ENCODE measurements around the gene RSKR. TPM values are rescaled to one million over a fixed set of nuclear protein-coding genes. Genes with fewer than 3 reads are reported as not detected.

Gene RSKR
- total and polyA plus RNA-seq, 9 of the 15 experiments (the other 6 are each of a cell fraction or from before 2014, with no cell fraction given), result 1.4 to 42.3 (median 16.2) TPM

DNA sequence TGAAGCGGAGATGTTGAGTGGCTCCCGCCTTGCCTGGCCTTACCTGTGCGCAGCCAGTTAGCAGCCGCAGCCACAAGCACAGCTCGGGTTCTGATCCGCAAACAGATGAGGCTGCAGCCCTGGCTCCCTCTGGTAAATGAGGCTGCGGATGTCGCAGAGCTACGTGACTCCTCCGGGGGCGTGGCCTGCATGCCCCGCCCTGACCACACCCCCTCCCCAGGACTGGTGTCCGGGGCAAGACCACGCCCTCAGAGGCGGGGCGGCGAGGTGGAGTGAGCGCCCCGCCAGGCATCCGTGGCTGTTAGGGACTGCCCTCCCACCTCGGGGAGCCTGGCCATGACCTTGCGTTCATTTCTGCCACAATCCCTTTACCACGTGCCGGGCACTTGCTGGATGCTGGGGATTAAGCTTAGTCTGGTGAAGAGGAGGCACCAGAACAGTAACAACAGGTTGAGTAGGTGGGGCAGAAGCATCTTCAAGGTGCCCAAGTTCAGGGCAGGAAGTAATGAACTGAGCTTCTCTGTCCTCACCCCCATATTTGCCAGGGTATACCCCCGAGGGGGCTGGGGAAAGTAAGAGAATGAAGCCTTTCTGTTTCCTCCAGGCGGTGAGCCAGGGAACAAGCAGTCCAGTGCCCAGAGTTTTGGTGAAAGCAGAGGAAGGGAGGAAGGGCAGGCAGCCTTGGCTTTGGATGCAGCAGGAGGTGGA is 37.1 kb downstream of the RSKR start, which contains the start of gene ALDOC:
TSS of gene ALDOC (minus strand) at position 138 of the 708 bp plus-strand sequence. CDS start 1,363 bp downstream, outside the sequence.
- no peaks in the 10 kb centered on the region for H3K9me3 ChIP-seq (replicated peaks; ENCODE audit: control insufficient read depth, insufficient read depth, low read depth, low read length)
- in situ Hi-C loops (cut with MboI), result loop anchor here (5.0 kb wide), 1 partner anchor 360 kb away; no protein-coding TSS in a partner anchor
- WGBS (ENCODE audit: insufficient coverage, low coverage, missing lambda C conversion rate), result 2% methylated on average over 24 of the region's 26 CpGs
- peak within 1 kb of the TSS; percentile 91 for H3K27ac ChIP-seq (ENCODE audit: extremely low read depth, low read depth, low read length)
- intact Hi-C loops (cut with micrococcal nuclease), result no loop called here
- ATAC-seq (peak; percentile 97), FAIRE-seq (peak; percentile 96), DNase-seq (ENCODE audit: extremely low read depth in 1 of 4, low spot score in 3 of 4) (peak; percentile 100)
- H3K4me1 ChIP-seq (replicated peaks in 1 of 2; ENCODE audit: control insufficient read depth in 2 of 2, insufficient read depth in 2 of 2, low read length in 2 of 2), result peaks cover 30 to 32% of the 10 kb centered on the region in 2 experiments
- POLR2A ChIA-PET, result interaction anchor here (0.6 to 16.7 kb wide), 19 partner anchors 8 to 1014 kb away, joined by 3 to 274 read pairs (median 4); partner anchors contain the start of genes FLOT2, RPL23A and SPAG5
- H3K4me3 ChIP-seq, result peak within 1 kb of the TSS; percentile 44
- peak within 1 kb of the TSS; percentile 70 to 85 for H3K9ac ChIP-seq (ENCODE audit: insufficient read depth in 1 of 2, low read depth in 2 of 2, low read length in 2 of 2)
- H4K20me1 ChIP-seq (replicated peaks; ENCODE audit: control insufficient read depth, insufficient read depth, low read length), result 0 out of 2 replicates have a peak, but pooled peaks cover 10% of the 10 kb centered on the region
- CTCF ChIA-PET (ENCODE audit: low intra/inter-chr PET ratio), result interaction anchor here (0.6 kb wide), 1 partner anchor 56 kb away, joined by 3 read pairs; no protein-coding TSS in a partner anchor
- peak within 1 kb of the TSS; percentile 82 for H3K4me2 ChIP-seq (ENCODE audit: insufficient read depth, low read length)
- H3K79me2 ChIP-seq (ENCODE audit: control insufficient read depth, insufficient read depth, low read length), result peaks cover 23% of the 10 kb centered on the region
- peaks cover 18% of the 10 kb centered on the region for H3K9me1 ChIP-seq (ENCODE audit: control insufficient read depth, insufficient read depth, low read length)
- H3K27me3 ChIP-seq (ENCODE audit: control insufficient read depth in 2 of 2, insufficient read depth in 2 of 2, low read length in 2 of 2), result no peaks in the 10 kb centered on the region
- peak within 1 kb of the TSS; percentile 86 for H2AFZ ChIP-seq (ENCODE audit: low read depth, low read length)
- TSS peak; percentile 81 for BruUV-seq (replicated peaks)
- peaks cover 74% of the 10 kb centered on the region for H3K36me3 ChIP-seq (ENCODE audit: control insufficient read depth, insufficient read depth, low read length)
- TF ChIP-seq NRF1 (conservative IDR thresholded peaks at IDR 0.05 in 1 of 2, IDR thresholded peaks at IDR 0.05 in 1 of 2), result peak; percentile 79 to 84
- TF ChIP-seq, protein P1, sequence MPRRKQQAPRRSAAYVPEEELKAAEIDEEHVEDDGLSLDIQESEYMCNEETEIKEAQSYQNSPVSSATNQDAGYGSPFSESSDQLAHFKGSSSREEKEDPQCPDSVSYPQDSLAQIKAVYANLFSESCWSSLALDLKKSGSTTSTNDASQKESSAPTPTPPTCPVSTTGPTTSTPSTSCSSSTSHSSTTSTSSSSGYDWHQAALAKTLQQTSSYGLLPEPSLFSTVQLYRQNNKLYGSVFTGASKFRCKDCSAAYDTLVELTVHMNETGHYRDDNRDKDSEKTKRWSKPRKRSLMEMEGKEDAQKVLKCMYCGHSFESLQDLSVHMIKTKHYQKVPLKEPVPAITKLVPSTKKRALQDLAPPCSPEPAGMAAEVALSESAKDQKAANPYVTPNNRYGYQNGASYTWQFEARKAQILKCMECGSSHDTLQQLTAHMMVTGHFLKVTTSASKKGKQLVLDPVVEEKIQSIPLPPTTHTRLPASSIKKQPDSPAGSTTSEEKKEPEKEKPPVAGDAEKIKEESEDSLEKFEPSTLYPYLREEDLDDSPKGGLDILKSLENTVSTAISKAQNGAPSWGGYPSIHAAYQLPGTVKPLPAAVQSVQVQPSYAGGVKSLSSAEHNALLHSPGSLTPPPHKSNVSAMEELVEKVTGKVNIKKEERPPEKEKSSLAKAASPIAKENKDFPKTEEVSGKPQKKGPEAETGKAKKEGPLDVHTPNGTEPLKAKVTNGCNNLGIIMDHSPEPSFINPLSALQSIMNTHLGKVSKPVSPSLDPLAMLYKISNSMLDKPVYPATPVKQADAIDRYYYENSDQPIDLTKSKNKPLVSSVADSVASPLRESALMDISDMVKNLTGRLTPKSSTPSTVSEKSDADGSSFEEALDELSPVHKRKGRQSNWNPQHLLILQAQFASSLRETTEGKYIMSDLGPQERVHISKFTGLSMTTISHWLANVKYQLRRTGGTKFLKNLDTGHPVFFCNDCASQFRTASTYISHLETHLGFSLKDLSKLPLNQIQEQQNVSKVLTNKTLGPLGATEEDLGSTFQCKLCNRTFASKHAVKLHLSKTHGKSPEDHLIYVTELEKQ (CRISPR knock-in tag; IDR thresholded peaks at IDR 0.05), result no peak
- peak; percentile 96 for TF ChIP-seq SUPT5H (IDR thresholded peaks at IDR 0.05)
- TF ChIP-seq, protein P2, sequence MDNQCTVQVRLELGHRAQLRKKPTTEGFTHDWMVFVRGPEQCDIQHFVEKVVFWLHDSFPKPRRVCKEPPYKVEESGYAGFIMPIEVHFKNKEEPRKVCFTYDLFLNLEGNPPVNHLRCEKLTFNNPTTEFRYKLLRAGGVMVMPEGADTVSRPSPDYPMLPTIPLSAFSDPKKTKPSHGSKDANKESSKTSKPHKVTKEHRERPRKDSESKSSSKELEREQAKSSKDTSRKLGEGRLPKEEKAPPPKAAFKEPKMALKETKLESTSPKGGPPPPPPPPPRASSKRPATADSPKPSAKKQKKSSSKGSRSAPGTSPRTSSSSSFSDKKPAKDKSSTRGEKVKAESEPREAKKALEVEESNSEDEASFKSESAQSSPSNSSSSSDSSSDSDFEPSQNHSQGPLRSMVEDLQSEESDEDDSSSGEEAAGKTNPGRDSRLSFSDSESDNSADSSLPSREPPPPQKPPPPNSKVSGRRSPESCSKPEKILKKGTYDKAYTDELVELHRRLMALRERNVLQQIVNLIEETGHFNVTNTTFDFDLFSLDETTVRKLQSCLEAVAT (IDR thresholded peaks at IDR 0.05), result peak in 1 of 2 experiments; percentile 32; a peak in 1 of 4 replicates
- no peak for TF ChIP-seq TAF15 (IDR thresholded peaks at IDR 0.05; ENCODE audit: low read depth, low read length)
- TF ChIP-seq, protein P3, sequence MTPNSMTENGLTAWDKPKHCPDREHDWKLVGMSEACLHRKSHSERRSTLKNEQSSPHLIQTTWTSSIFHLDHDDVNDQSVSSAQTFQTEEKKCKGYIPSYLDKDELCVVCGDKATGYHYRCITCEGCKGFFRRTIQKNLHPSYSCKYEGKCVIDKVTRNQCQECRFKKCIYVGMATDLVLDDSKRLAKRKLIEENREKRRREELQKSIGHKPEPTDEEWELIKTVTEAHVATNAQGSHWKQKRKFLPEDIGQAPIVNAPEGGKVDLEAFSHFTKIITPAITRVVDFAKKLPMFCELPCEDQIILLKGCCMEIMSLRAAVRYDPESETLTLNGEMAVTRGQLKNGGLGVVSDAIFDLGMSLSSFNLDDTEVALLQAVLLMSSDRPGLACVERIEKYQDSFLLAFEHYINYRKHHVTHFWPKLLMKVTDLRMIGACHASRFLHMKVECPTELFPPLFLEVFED (CRISPR knock-in tag; conservative IDR thresholded peaks at IDR 0.05), result peak; percentile 7; the same call in 1 of the 2 replicates
- peak; percentile 88 for TF ChIP-seq RBFOX2 (IDR thresholded peaks at IDR 0.05; ENCODE audit: low read depth, low read length)
- TF ChIP-seq POLR2G (IDR thresholded peaks at IDR 0.05; ENCODE audit: low read depth, low read length), result peak; percentile 91
- peak in 1 of 2 experiments; percentile 9; a peak in 1 of 4 replicates for TF ChIP-seq SIN3A (IDR thresholded peaks at IDR 0.05; ENCODE audit: borderline replicate concordance in 2 of 2, control insufficient read depth in 1 of 2, low read depth in 2 of 2, low read length in 2 of 2)
- 0 out of 2 replicates have a peak, but pooled peaks have one; percentile 10 for TF ChIP-seq E2F3 (CRISPR knock-in tag; IDR thresholded peaks at IDR 0.05)
- TF ChIP-seq ADNP (tag; IDR thresholded peaks at IDR 0.05), result no peak
- peak; percentile 78 to 90 for TF ChIP-seq E2F6 (IDR thresholded peaks at IDR 0.05; ENCODE audit: borderline replicate concordance in 1 of 2, extremely low read depth in 1 of 2, insufficient read depth in 1 of 2, insufficient read length in 1 of 2, low read depth in 1 of 2, low read length in 1 of 2, poor library complexity in 1 of 2, severe bottlenecking in 1 of 2)

All from K562 (cell line).